Retina (tissue), 1 donor: ENCODE data around the gene B4GALNT3.
"Not testable (repeated sequence)": the region's sequence is repeated elsewhere in the genome, so short reads cannot be mapped to it uniquely, and the experiment has no call there.

ENCODE experiments used
- DNase-seq: peaks from one replicate; pipeline ENCODE4 v3.0.0-alpha.2; 2016

Gene B4GALNT3

GRCh38 chr12:459430-460258, at the start of gene B4GALNT3:
Gene B4GALNT3, plus strand, starts transcription at chr12:459939. Its CDS starts 438 bp downstream, at chr12:460377.
- peak; percentile 75 for DNase-seq

GRCh38 chr12:414859-415258, 44.9 kb upstream of the B4GALNT3 start:
- no peak for DNase-seq

DNA sequence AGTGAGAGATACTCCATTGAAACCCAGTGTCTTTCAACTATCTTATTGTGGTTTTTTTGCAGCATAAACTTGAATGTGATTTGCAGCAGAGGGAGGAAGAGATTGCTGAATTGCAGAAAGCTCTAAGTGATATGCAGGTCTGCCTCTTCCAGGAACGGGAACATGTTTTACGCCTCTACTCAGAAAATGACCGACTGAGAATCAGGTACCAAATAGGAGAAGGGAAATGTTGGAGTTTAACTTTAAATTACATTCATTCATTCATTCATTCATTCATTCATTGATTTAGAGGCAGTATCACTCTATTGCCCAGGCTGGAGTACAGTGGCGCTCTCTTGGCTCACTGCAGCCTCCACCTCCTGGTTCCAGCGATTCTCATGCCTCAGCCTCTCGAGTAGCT, 41.3 kb upstream of the B4GALNT3 start:
- no peak for DNase-seq

GRCh38 chr12:422526-422925, 37.2 kb upstream of the B4GALNT3 start:
- no peak for DNase-seq

DNA sequence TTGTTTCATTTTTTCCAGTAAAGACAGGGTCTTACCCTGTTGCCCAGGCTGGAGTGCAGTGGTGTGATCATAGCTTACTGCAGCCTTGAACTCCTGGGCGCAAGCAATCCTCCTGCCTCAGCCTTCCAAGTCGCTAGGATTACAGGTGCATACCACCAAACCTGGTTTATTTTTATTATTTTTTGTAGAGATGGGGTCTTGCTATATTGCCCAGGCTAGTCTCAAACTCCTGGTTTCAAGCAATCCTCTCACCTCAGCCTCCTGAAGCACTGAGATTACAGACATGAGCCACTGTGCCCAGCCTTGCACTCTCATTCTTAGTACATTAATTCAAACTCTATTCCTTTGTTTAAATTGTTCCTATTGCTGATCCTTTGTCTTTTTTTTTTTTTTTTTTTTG, 24.0 kb upstream of the B4GALNT3 start:
- DNase-seq, result not testable (repeated sequence)

- DNase-seq, result peak; percentile 65
Measured at GRCh38 chr12:442235-442884, 17.4 kb upstream of the B4GALNT3 start.

DNA sequence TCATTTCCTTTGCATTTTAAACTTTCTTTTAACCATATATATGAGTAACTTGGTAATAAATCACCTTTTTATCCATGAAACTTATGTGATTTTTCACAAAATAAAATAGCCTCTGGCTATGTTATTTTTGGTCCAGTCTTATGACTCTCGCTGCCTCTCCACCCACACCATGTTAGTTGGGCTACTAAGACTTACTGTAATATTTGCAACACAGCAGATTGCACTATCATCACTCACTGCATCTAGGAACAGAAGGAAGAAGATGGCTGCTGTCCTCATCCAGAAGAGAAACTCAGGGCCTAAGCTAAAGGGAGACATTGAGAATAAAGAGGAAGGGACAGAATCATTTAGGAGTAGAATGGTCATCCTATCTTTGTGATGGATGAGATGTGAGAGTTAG, 12.6 kb upstream of the B4GALNT3 start:
- no peak for DNase-seq

DNA sequence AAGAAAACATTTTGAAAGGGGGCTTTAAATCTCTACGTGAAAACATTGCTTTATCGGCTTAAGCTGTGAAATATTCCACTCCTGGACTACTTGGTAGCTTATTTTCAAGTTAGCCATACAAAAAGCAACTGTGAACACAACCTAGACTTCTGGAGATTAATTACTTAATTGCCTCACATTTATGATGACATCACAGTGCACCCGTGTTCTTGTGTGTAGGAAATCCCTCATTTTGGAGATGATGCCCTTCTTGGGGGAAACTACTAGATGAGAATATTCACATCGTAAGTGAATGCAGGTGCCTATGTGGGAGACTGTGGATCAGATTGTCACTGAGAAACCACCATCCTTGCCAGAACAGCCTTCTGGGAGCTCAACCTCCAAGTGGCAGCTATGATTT, 10.5 kb upstream of the B4GALNT3 start:
- DNase-seq, result no peak

- DNase-seq, result no peak
Measured at GRCh38 chr12:450438-450837, 9.3 kb upstream of the B4GALNT3 start.

DNA sequence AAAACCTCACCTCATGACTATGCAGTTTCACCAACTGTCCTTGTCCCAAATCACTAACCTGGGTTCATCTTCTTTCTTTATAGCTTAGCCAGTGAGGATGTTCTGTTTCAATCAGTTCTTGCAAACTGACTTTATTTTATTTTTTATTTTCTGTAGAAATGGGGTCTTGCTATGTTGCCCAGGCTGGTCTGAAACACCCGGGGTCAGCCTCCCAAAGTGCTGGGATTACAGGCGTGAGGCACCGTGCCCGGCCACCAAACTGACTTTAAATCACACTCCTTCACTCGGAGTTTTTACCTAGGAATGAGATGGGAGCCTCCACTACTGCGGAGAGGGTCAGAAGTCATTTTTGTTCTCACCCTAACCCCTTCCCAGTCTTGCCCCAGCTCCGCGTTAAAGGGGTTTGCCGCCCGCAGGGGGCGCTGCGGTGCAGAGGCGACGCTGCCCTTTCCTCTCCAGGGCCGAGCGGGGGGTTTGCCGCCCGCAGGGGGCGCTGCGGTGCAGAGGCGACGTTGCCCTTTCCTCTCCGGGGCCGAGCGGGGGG, 7.0 kb upstream of the B4GALNT3 start:
- DNase-seq, result no peak

DNA sequence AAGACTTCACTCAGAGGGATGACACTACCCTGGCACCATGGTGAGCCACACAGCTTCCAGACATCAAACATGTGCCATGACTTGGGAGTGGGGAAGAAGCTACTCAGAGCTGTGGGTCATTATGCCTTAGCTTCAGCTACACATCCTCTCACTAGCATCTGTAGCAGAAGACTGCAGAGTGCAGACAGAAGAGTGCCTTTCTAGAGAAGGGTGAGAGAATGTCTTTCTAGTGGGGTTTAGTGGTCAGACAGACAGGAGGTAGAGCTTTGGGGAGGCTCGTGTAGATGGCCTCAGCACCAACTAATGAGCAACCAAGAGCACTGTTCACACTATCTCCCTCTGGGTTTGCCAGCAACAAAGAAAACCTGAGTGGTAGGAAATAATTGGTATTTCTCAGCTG, 4.9 kb upstream of the B4GALNT3 start:
- DNase-seq, result no peak

- no peak for DNase-seq
Measured at GRCh38 chr12:455821-456220, 3.9 kb upstream of the B4GALNT3 start.

DNA sequence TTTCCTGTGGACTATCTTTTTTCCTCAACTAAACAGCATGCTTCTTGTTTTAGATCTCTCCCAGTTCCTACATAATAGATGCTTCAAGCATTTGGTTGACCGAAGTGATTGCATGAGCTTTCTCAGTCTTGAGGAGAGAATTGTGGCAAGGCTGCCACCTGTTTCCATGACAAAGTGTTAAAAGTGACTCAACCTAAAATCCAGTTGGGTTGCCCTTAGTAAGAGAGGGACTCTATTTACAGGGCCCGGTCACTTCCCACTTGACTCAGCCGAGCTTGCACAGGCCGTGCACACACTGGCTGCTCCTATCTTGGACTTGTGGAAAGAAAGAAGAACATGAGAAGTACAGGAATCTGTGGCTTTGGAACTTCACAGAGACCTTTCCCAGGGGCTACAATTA, 2.1 kb upstream of the B4GALNT3 start:
- DNase-seq, result no peak

GRCh38 chr12:459050-459429, 699 bp upstream of the B4GALNT3 start:
- DNase-seq, result no peak

DNA sequence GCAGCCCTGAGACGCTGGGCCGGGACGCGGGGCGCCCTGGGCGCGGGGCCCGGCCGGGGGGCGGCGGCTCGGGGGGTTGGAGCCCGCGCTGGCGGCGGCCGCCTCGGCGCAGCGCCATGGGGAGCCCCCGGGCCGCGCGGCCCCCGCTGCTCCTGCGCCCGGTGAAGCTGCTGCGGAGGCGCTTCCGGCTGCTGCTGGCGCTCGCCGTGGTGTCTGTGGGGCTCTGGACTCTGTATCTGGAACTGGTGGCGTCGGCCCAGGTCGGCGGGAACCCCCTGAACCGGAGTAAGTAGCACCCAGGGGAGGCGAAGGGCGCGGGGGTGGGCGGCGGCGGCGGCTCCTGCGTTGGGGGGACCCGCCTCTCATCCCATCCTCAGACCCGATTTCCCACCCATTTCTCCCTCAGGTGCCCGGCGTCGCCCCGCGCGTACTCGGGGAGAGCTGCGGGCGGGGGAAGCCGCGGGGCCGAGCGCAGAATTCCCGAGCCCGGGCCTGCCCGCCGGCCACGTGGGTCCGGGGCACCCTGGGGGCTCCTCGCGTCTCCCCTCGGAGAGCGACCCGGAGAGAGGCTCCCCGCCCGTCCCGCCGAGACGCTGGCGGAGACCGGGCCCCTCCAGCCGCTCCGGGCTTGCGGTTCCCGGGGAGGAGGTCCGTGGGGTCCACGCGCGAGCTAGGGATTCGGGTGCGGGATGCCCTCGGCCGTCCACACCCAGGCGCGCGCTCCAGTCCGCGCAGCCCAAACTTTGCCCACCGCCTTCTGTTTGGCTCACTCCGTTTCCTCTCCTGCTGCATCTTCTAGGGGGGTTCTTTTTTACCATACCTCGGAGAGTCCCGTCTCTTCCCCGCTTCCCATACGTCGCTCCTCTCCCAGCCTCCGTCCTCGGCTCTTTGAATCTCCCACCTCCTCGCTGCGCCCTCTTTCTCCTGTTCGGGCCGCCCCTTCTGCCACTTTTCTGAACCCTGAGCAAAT, 807 bp downstream of the B4GALNT3 start:
- peak; percentile 45 for DNase-seq

DNA sequence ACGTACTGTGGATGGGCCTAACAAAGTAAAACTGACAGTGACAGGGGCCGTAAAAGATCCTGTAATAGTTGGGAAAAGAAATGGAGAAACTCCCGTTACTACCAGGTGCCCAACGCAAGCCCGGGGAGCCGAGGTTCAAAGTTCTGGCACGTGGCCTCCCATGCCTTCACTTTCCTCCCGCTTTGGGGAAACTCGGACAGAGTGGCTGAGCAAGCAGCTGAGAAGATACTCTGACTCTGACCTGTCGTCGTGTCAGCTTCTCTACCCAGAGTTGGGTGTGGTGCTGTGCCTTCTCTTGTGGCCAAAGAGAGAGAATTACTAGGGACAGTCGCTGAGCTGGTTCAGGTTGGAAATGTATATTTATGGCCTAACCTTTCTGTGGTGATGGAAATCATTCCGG, 1.7 kb downstream of the B4GALNT3 start:
- no peak for DNase-seq

DNA sequence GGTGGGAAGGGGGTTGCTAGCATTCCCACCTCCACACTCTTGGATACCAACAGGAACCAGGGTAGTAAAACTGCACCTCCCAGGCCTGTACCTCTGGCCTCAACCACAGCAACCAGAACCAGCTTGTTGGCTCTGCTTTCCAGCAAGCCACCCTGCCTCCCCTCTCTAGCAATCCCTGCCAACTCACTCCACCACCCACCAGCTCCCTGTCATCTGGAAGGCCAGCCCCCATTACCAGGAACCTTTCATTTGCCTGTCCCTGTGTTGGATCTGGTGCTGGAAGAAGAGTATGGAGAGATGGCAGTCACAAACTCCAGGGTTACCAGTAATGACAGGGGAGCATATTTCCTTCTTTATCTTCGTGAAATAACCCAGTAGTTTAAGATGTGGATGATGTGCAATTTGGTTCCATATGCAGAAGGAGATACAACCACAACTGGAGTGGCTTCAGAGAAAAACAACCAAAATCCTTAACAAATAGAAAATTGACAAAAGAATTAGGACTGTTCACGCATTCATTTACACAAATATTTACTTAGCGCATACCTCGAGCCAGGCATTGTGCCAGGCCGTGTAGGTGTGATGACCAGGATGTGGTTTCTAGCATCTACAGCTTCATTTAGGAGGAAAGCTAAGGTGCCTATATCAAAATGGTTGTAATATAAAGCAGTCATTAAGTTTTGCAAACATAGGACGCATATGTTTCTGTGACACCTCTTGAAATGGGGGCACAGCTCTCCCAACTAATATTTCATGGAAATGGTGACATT, 3.4 kb downstream of the B4GALNT3 start:
- DNase-seq, result no peak

GRCh38 chr12:464484-465267, 4.9 kb downstream of the B4GALNT3 start:
- no peak for DNase-seq

DNA sequence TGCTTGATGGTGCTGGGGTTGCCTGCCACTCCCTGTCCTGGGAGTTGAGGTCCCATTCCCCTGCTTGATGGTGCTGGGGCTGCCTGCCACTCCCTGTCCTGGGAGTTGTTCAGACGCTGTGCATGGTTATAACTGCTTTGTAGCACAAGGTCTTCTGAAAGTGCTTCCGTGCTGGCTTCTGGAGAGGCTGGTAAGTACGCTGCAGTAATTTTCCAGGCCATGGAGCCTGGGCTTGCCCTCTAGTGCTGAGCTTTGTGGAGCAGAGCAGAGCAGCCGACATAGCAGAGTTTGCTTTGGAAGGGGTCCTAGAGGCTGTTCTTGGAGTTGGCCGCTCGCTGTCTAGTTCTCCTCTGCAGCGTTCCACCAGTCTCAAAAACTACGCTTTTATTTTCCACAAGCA, 6.3 kb downstream of the B4GALNT3 start:
- no peak for DNase-seq

GRCh38 chr12:466762-467161, 7.0 kb downstream of the B4GALNT3 start:
- DNase-seq, result no peak

DNA sequence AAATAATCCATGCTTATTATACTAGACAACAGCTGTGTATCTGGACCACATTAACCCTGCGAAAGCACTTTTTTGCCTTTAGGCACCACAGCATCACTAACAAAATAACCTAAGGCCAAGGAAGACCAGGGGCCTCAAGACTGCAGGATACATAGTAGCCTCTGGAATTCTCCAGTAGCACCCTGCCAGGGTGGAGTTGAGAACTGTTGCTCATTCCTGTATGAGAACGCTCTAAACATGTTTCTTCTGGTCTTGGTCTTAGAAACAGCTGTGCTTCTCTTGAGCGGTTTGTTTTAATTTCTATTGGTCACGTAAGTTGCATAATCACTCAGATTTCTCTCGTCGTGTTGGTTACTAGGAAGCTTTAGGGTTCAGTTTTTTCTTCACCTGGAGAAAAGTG, 7.9 kb downstream of the B4GALNT3 start:
- no peak for DNase-seq
